Measurements from ENCODE around the gene NMT1. TPM values are rescaled to one million over a fixed set of nuclear protein-coding genes. Genes with fewer than 3 reads are reported as not detected.
"Not testable (repeated sequence)": the region's sequence is repeated elsewhere in the genome, so short reads cannot be mapped to it uniquely, and the experiment has no call there.

NMT1 gene
- total RNA-seq, 1 donor from 2014 or later: 100 TPM

DNA sequence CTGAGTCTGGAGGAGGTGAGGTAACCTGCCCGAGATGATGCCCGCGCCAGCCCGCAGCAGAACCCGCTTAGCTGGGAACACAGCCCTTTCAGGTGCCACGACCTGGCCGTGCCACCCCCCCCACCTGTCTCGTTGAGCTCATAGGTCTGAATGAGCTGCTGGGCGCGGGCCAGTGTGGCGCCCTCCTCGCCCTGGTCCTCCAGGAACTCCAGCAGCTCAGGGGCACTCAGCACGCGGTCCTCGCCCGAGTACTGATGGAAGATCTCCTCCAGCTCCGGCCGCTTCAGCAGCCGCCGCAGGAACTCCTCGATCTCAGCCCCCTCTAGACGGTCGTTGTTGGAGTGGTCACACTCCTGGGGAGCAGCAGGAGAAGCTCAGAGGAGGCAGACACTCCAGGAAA is 57.6 kb downstream of the NMT1 start:
- no peak for DNase-seq (ENCODE audit: low read depth in 2 of 2)

- no peak for DNase-seq (ENCODE audit: low read depth in 2 of 2)
These were observed 58.8 kb downstream of the NMT1 start for GRCh38 chr17:45119964-45120363.

- DNase-seq (ENCODE audit: low read depth in 2 of 2): no peak
These were observed 59.4 kb downstream of the NMT1 start for GRCh38 chr17:45120558-45120957.

GRCh38 chr17:45121055-45121454 is 59.9 kb downstream of the NMT1 start:
- no peak for DNase-seq (ENCODE audit: low read depth in 2 of 2)

GRCh38 chr17:45123076-45123770 is 62.1 kb downstream of the NMT1 start:
- no peak for DNase-seq (ENCODE audit: low read depth in 2 of 2)

DNA sequence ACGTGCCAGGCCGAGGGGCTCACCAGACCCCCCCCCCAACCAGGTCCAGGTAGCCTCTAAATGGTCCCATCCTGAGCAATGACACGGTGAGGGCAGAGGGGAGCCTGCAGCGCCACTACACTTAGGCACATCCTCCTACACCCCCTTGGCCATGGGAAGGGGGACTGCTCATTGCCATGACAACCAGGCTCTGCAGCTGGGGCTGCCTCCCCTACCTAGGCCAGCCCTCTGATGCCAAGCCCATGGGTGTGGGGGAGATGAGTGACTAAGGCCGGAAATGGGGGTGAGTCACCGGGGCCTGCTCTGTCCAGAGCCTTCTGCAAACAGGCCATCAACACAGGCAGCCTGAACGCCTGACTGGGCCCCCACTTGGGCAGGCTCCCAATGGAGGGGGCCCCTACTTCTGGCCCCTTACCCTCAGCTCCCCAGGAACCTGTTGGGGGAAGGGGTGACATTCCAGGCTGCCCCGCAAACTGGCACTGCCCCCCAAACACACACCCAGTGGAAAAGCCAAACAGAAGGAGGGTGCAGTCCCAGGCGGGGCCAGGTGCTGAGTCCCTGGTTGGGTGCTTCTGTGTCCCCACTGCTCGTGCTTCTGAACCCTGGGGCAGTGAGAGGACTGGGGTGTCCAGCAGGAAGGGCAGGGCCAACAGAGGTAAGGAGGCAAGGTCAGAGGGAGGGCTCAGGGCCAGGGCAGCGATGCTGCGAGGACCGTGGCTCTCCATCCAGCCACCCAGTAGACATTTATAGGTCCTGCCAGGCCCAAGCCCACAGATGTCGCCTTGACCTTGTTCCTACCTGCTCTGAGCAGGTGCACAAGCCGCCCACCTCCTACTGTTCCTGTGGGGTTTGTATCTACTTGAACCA is 63.0 kb downstream of the NMT1 start:
- peak; percentile 77 to 96 for DNase-seq (ENCODE audit: low read depth in 2 of 2)

DNA sequence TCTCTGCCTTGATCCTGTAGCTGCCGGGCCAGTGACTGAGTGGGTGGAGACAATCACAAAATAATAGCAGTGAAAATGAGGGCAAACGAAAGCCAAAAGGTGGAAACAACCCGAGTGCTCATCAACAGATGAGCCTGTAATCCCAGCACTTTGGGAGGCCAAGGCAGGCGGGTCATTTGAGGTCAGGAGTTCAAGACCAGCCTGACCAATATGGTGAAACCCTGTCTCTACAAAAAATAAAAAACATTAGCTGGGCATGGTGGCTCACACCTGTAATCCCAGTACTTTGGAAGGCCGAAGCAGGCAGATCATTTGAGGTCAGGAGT is 63.6 kb downstream of the NMT1 start:
- not testable (repeated sequence) for DNase-seq (ENCODE audit: low read depth in 2 of 2)

GRCh38 chr17:45125509-45125908 is 64.4 kb downstream of the NMT1 start:
- no peak for DNase-seq (ENCODE audit: low read depth in 2 of 2)

DNA sequence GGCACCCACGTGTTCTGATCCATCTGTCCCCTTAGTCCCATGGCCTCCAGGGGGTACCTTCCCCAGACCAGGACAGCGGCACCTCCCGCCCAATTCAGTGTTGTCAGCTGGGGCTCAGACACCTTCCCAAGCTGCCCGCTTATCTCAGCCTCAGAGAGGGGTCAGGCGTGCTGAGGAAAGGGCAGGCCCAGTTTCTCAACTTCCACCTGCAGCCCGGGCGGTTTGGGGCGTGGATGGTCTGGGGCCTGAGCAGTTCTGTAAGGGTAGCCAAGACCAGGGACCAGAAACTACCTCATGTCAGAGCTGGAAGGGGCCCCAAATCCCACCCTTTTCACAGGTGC is 66.1 kb downstream of the NMT1 start:
- DNase-seq (ENCODE audit: low read depth in 2 of 2): no peak

DNA sequence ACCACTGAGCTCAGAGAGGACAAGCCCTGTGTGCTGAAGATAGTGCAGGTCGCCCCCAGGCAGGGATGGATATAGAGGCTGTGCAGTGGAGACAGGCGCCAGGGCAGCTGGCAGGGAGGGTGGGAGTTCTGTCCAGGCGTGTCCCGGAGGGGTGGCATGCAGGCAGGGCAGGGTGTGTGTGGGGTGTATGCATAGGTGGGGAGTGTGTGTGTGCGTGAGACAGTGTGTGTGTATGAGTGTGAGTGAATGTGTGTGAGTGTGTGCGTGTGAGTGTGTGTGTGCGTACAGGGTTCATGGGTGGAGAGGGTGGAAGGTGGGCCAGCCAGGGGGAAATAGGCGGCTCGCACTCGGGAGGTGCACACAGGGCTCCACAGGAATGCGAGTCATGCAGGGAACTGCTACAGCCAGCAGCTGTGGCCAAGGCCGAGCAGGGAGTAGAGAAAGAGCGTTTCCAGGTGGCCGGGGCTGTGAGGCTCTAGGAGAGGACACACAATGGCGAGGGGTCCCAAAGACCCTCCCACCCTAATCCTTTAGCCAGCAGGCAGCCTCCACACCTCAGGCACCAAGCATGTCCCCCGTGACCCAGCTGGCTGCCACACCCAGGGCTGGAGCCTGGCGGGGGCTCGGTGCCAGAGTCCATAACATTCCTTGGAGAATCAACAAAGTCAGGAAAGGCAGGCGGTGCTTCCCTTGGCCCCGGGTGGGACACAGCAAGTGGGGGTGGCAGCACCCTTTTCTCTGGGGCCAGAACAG is 66.6 kb downstream of the NMT1 start:
- peak in 1 of 2 donors; percentile 73 for DNase-seq (ENCODE audit: low read depth in 2 of 2)

DNA sequence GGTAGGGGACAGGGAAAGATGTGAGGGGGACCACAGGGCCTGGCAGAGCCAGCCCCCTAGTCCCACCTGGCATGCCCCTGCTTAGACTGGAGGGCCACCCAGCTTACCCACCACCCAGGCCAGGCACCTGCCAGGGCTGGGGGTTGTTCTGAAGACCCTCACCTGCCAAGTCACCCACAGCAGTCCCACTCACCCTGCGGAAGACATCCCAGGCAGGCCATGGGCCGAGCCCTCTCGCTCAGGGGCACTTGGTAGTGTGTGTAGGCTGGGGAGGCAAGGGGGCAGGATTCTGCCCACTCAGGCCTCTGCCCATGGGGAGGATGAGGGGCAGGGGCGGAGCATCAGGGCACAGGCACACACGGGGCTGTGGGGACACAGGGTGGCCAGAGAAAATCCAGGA is 67.2 kb downstream of the NMT1 start:
- no peak for DNase-seq (ENCODE audit: low read depth in 2 of 2)

GRCh38 chr17:45128989-45129388 is 67.9 kb downstream of the NMT1 start:
- DNase-seq (ENCODE audit: low read depth in 2 of 2): no peak

DNA sequence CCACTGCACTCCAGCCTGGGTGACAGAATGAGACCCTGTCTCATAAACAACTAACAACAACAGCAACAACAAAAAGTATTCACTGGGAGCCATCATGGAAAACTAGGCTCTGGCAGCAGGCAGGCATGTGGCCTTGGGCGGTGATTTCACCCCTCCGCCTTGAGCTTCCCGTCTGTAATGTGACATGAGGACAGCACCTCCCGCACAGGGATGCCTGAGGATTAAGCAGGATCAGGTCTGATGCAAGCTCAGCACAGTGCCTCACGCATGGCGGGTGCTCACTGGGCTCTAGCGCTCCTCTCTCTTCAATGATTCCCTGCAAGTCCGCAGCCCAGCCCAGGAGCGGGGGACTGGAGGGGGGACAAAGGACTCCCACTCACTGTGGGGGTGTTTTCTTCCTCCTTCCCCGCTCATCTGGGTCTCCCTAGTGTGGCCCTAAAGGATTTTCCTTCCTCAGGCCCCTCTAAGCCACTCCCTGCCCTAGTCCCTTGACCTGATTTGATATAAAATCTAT is 68.4 kb downstream of the NMT1 start:
- DNase-seq (ENCODE audit: low read depth in 2 of 2): no peak

DNA sequence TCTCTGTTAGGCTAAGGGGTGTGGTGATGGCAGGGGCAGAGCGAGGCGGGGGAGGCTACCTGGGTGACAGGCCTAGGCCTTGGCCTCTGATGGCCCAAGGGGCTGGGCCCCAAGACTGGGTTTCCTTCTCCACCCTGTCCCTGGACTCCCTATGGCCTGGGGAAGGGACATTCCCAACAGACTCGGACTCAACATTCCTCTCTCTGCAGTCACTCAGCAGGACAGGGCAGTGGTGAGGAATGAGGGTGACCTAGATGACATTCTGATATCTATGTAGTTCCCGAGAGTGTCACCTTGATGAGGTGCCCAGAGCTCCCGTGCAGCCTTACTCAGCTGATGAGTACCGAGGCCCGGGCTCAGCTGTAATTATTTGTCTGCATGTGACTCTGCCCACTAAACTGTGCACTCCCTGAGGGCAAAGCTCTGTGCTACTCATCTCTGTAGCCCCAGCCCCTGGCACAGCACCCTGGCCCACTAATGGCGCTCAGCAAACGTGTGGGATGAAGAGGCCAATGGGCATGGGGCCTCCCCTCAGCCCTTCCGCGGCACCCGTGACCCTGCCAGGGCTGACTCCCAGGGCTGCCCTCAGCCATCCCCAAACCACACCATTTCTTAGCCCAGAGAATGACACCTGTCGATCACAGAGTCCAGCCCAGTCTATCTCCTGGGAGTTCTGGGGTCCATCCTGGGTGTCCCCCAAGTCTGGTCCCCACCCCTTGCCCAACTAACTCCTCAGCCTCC is 69.0 kb downstream of the NMT1 start:
- no peak for DNase-seq (ENCODE audit: low read depth in 2 of 2)

DNA sequence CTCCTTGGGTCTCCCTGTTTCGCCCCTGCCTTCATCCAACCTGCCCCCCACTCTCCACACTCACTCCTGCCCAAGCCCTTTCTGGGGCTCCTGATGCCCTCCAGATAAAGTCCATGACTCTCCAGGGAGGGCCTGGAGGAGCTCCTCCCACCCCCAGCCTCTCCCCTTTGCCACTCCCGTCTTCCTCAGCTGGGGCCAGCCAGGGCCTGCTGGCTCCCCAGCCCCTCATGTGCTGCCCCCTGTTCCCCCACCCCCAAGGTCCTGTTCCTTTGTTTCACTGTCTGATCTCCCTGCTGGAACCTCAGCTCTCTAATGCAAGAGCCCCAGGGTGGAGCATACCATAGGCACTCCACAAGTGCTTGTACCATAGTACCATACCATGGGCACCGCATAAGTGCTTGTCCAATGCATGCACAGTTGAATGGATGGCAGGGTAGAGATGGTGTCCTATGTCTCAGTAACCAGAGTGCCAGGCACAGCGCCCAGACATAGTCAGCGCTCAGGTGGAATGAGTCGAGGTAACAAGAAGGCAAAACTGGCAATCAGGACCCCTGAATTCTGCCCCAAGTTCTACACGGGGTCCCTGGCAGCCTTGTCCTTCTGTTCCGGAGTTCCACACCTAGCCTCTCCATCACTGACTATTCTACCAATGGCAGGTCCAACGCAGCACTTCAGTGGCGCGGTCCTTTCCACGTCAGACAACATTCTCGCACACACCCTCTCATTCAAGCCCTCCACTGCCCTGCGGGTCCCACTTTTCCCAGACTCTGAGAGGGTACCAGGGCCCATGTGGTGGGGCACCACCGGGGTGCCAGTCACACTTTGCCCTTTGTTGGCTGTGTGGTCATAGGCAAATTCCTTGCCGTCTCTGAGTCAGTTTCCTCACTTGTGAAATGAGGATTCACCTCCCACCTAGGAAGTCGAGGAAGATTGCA is 69.8 kb downstream of the NMT1 start:
- no peak for DNase-seq (ENCODE audit: low read depth in 2 of 2)

GRCh38 chr17:45131616-45132319 is 70.7 kb downstream of the NMT1 start:
- DNase-seq (ENCODE audit: low read depth in 2 of 2): peak in 1 of 2 donors; percentile 35

GRCh38 chr17:45132320-45132571 is 71.1 kb downstream of the NMT1 start, which contains the start of gene PLCD3:
PLCD3 (minus strand) TSS chr17:45132515; CDS start chr17:45132410, 105 bp downstream.
- DNase-seq (ENCODE audit: low read depth in 2 of 2): no peak

GRCh38 chr17:45132572-45133463 is 71.7 kb downstream of the NMT1 start:
- DNase-seq (ENCODE audit: low read depth in 2 of 2): peak; percentile 64 to 88

All from dermis microvascular lymphatic vessel endothelial cell (primary cell).